Panc1 (cell line): ENCODE results near the gene GALNT9. TPM values are rescaled to one million over a fixed set of nuclear protein-coding genes. Genes with fewer than 3 reads are reported as not detected.
A peak's percentile ranks its signal among the peaks of the same experiment; 100 is the strongest.
"Not testable (repeated sequence)": the region's sequence is repeated elsewhere in the genome, so short reads cannot be mapped to it uniquely, and the experiment has no call there.

ENCODE experiments used
- ATAC-seq: fragments of 200-7000 bp; cut with Tn5 transposase; 2 replicates; pipeline ENCODE4 v1.9.1; 2020; ENCODE audit warnings: mild to moderate bottlenecking, moderate library complexity
- BruUV-seq: library from RNA; stranded (reverse); fragments of 400-500 nt; replicated peaks from 2 replicates; lab custom pipeline; 2021; lab: Mats Ljungman, UMichigan
- CTCF ChIA-PET: fragments of 300-600 bp; sonication (Branson Sonifier 250); formaldehyde crosslinking; loops from one replicate; lab custom pipeline; 2022; ENCODE audit warnings: antibody characterized with exemption; lab: Charles Lee
- POLR2A ChIA-PET: fragments of 300-600 bp; sonication (Branson Sonifier 250); formaldehyde crosslinking; loops from one replicate; lab custom pipeline; 2022; ENCODE audit warnings: antibody characterized with exemption; lab: Charles Lee
- DNase-seq: peaks from one replicate; pipeline ENCODE4 v3.0.0-alpha.2; 2010; ENCODE audit warnings: low read depth, low spot score
- H3K27ac ChIP-seq: 2 replicates; pipeline ENCODE4 v1.5.1; 2011; ENCODE audit warnings: mild to moderate bottlenecking, low read length, inconsistent platforms
- H3K27me3 ChIP-seq: fragments of 200-500 bp; sonication (Bioruptor generic); 2 replicates; pipeline ENCODE4 v1.6.0; 2014; ENCODE audit warnings: low read length, inconsistent platforms; ENCODE audit not compliant: control insufficient read depth, insufficient read depth
- H3K36me3 ChIP-seq: fragments of 200-500 bp; sonication (Bioruptor generic); 2 replicates; pipeline ENCODE4 v1.5.1; 2014; ENCODE audit warnings: inconsistent platforms, mild to moderate bottlenecking, low read length, moderate library complexity; ENCODE audit not compliant: control insufficient read depth, insufficient read depth
- H3K4me1 ChIP-seq: 2 replicates; pipeline ENCODE4 v1.5.1; 2011; ENCODE audit warnings: inconsistent platforms, mild to moderate bottlenecking, low read length, moderate library complexity; ENCODE audit not compliant: control insufficient read depth, insufficient read depth
- H3K4me3 ChIP-seq, 2 experiments: 2 replicates each; pipeline ENCODE4 v1.5.1; 2011 to 2012; ENCODE audit warnings: low read depth in 2 of 2, low read length in 2 of 2, mild to moderate bottlenecking in 2 of 2, inconsistent platforms in 1 of 2, moderate library complexity in 1 of 2
- H3K9me3 ChIP-seq: fragments of 200-500 bp; sonication (Bioruptor generic); 2 replicates; pipeline ENCODE4 v1.5.1; 2014; ENCODE audit warnings: low read depth, mild to moderate bottlenecking, inconsistent platforms, low read length, moderate library complexity; ENCODE audit not compliant: control insufficient read depth, insufficient read depth
- CTCF ChIP-seq: fragments of 450-650 bp; IDR thresholded peaks from 2 replicates; pipeline ENCODE4 v1.5.1; 2017; ENCODE audit warnings: mild to moderate bottlenecking
- POLR2AphosphoS5 ChIP-seq: IDR thresholded peaks from 2 replicates; pipeline ENCODE4 v1.6.1; 2012; ENCODE audit warnings: mild to moderate bottlenecking, low read depth, low read length, moderate library complexity
- SIN3A ChIP-seq: IDR thresholded peaks from 2 replicates; pipeline ENCODE4 v1.6.1; 2012; ENCODE audit warnings: low read depth, mild to moderate bottlenecking, low read length, moderate library complexity, borderline replicate concordance; ENCODE audit not compliant: insufficient read depth
- TCF7L2 ChIP-seq: IDR thresholded peaks from 2 replicates; pipeline ENCODE4 v1.6.1; 2011; ENCODE audit warnings: mild to moderate bottlenecking, low read depth, low read length, inconsistent platforms
- in situ Hi-C: cut with HindIII; loops from 2 replicates; pipeline ENCODE4 v1.10.0; 2016; ENCODE audit warnings: low sequenced_read_pairs, low pct_unique_long_range_greater_than_20kb
- intact Hi-C: fragments of 100-400 bp; cut with micrococcal nuclease; formaldehyde crosslinking; loops from one replicate; pipeline ENCODE4 v1.10.0; 2022; ENCODE audit not compliant: unreplicated experiment
- total RNA-seq: library from RNA; stranded (reverse); gene quantifications from one replicate; pipeline ENCODE4 v1.2.1, GENCODE V29; 2021; ENCODE audit not compliant: unreplicated experiment
- TF ChIP-seq, protein P1 (sequence below), 2 experiments: IDR thresholded peaks; 2 replicates each; pipeline ENCODE4 v1.6.1; 2011 to 2012; ENCODE audit warnings: low read depth in 2 of 2, control low read depth in 1 of 2, low read length in 1 of 2, mild to moderate bottlenecking in 1 of 2, moderate library complexity in 1 of 2; ENCODE audit not compliant: insufficient read depth in 1 of 2

Gene GALNT9
- total RNA-seq, 1 experiment from 2014 or later: 0.33 TPM

GRCh38 chr12:132243596-132244310, 85.6 kb downstream of the GALNT9 start:
- DNase-seq (no peak), ATAC-seq (peak; percentile 61)
- TF ChIP-seq POLR2AphosphoS5 (no peak), SIN3A (no peak), TCF7L2 (no peak), CTCF (no peak; the same call in 1 of the 2 replicates)
- TF ChIP-seq, protein P1, sequence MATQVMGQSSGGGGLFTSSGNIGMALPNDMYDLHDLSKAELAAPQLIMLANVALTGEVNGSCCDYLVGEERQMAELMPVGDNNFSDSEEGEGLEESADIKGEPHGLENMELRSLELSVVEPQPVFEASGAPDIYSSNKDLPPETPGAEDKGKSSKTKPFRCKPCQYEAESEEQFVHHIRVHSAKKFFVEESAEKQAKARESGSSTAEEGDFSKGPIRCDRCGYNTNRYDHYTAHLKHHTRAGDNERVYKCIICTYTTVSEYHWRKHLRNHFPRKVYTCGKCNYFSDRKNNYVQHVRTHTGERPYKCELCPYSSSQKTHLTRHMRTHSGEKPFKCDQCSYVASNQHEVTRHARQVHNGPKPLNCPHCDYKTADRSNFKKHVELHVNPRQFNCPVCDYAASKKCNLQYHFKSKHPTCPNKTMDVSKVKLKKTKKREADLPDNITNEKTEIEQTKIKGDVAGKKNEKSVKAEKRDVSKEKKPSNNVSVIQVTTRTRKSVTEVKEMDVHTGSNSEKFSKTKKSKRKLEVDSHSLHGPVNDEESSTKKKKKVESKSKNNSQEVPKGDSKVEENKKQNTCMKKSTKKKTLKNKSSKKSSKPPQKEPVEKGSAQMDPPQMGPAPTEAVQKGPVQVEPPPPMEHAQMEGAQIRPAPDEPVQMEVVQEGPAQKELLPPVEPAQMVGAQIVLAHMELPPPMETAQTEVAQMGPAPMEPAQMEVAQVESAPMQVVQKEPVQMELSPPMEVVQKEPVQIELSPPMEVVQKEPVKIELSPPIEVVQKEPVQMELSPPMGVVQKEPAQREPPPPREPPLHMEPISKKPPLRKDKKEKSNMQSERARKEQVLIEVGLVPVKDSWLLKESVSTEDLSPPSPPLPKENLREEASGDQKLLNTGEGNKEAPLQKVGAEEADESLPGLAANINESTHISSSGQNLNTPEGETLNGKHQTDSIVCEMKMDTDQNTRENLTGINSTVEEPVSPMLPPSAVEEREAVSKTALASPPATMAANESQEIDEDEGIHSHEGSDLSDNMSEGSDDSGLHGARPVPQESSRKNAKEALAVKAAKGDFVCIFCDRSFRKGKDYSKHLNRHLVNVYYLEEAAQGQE (IDR thresholded peaks at IDR 0.05; ENCODE audit: insufficient read depth in 1 of 2, low read depth in 2 of 2, low read length in 1 of 2): no peak
- no peaks in the 10 kb centered on the region for H3K4me1 ChIP-seq
- H3K36me3 ChIP-seq: no peaks in the 10 kb centered on the region
- no TSS peak for BruUV-seq
- no peak overlapping the region for H3K27ac ChIP-seq
- in situ Hi-C loops (no loop called here), intact Hi-C loops (no loop called here)
- POLR2A ChIA-PET: no interaction called here
- no peaks in the 10 kb centered on the region for H3K27me3 ChIP-seq
- CTCF ChIA-PET: no interaction called here
- no peak overlapping the region for H3K4me3 ChIP-seq
- H3K9me3 ChIP-seq: no peaks in the 10 kb centered on the region

GRCh38 chr12:132243171-132243570, 86.2 kb downstream of the GALNT9 start:
- H3K4me1 ChIP-seq, H3K36me3 ChIP-seq, CTCF ChIA-PET, intact Hi-C loops, POLR2A ChIA-PET, H3K27ac ChIP-seq, in situ Hi-C loops, H3K9me3 ChIP-seq, H3K27me3 ChIP-seq, ATAC-seq, DNase-seq, BruUV-seq, H3K4me3 ChIP-seq: not testable (repeated sequence)

- BruUV-seq, intact Hi-C loops, H3K27me3 ChIP-seq: not testable (repeated sequence)
Measured at GRCh38 chr12:132240669-132241007, 88.8 kb downstream of the GALNT9 start.

More at GRCh38 chr12:132240669-132241007, 88.8 kb downstream of the GALNT9 start:
- H3K4me3 ChIP-seq, H3K9me3 ChIP-seq, POLR2A ChIA-PET, H3K4me1 ChIP-seq, H3K36me3 ChIP-seq, H3K27ac ChIP-seq, in situ Hi-C loops, DNase-seq, CTCF ChIA-PET, ATAC-seq: not testable (repeated sequence)
